Liver (tissue), 3 donors: ENCODE data around the gene PPY.

Source experiments
- ATF3 ChIP-seq: IDR thresholded peaks from 2 replicates; pipeline ENCODE4 v1.6.1; 2016; ENCODE audit warnings: antibody characterized with exemption
- EGR1 ChIP-seq, 2 donors: IDR thresholded peaks; 2 replicates each; pipeline ENCODE4 v1.6.1; 2016 to 2018; ENCODE audit warnings: antibody characterized with exemption in 2 of 2, low read depth in 2 of 2
- FOXA1 ChIP-seq: IDR thresholded peaks from 2 replicates; pipeline ENCODE4 v1.6.1; 2016; ENCODE audit warnings: antibody characterized with exemption
- GABPA ChIP-seq, 2 donors: IDR thresholded peaks in 1 of 2; conservative IDR thresholded peaks in 1 of 2; 2 replicates each; pipeline ENCODE4 v1.6.1; 2016; ENCODE audit warnings: antibody characterized with exemption in 2 of 2, mild to moderate bottlenecking in 1 of 2, moderate library complexity in 1 of 2
- JUND ChIP-seq, 2 donors: IDR thresholded peaks; 2 replicates each; pipeline ENCODE4 v1.6.1; 2016; ENCODE audit warnings: antibody characterized with exemption in 2 of 2
- MAX ChIP-seq: IDR thresholded peaks from 2 replicates; pipeline ENCODE4 v1.6.1; 2016; ENCODE audit warnings: antibody characterized with exemption
- RAD21 ChIP-seq, 2 donors: IDR thresholded peaks; 2 replicates each; pipeline ENCODE4 v1.6.1; 2016; ENCODE audit warnings: antibody characterized with exemption in 2 of 2, mild to moderate bottlenecking in 2 of 2
- RXRA ChIP-seq, 2 donors: IDR thresholded peaks; 2 replicates each; pipeline ENCODE4 v1.6.1; 2017 to 2018; ENCODE audit warnings: antibody characterized with exemption in 2 of 2, mild to moderate bottlenecking in 1 of 2
- SP1 ChIP-seq: IDR thresholded peaks from 2 replicates; pipeline ENCODE4 v1.6.1; 2018; ENCODE audit warnings: antibody characterized with exemption, mild to moderate bottlenecking
- YY1 ChIP-seq: IDR thresholded peaks from 2 replicates; pipeline ENCODE4 v1.6.1; 2016; ENCODE audit warnings: antibody characterized with exemption, mild to moderate bottlenecking
- TF ChIP-seq, protein P1 (sequence below): fragments of 150-350 bp; IDR thresholded peaks from 2 replicates; pipeline ENCODE4 v1.5.1; 2017; ENCODE audit warnings: improper control_type of control experiment, low read depth, low read length; ENCODE audit not compliant: missing input control
- TF ChIP-seq, protein P2 (sequence below): IDR thresholded peaks from 2 replicates; pipeline ENCODE4 v1.6.1; 2016; ENCODE audit warnings: antibody characterized with exemption, mild to moderate bottlenecking
- donor health status: healthy.
- donor health status: healthy.

DNA sequence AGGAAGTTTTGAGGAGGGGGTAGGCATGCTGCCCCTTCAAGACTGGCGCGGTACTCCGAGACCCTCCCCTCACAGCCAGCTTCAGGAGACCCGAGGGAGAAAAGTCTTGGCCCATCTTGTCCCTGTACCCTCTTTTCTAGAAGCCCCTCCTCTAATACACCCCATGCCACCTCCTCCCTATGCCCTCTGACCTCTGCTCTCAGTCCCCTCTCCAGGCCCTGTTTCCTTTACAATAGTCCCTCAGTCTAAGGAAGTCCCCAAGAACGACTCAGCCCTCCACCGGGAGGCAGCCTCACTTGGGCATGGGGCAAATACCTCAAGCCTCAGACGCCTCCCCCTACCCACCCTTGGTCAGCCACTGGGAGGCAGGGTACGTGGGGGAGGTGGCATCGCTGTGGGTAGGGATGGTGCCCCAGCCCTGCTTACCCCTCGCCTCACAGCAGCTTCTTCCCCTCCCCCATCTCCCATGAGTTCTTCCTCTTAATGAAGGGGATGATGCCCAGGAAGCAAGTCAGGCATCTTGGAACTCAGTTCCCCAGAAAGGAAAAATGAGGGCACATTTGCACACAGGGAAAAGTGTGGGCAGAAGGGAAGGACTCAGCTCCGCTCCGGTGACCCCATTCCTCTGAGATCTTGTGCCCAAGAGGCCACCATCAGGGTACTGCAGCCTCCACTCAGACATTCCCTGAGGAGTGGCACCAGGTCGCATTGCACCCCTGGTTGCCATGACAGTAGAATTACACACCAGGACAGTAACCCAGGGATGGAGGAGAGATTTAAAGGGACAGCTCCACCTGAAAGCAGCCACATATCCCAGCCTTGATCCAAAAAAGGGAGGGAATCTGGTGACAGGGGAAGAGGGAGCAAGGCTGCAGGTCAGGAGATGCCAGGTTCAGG lies 41.2 kb downstream of the PPY start:
- TF ChIP-seq, protein P1, sequence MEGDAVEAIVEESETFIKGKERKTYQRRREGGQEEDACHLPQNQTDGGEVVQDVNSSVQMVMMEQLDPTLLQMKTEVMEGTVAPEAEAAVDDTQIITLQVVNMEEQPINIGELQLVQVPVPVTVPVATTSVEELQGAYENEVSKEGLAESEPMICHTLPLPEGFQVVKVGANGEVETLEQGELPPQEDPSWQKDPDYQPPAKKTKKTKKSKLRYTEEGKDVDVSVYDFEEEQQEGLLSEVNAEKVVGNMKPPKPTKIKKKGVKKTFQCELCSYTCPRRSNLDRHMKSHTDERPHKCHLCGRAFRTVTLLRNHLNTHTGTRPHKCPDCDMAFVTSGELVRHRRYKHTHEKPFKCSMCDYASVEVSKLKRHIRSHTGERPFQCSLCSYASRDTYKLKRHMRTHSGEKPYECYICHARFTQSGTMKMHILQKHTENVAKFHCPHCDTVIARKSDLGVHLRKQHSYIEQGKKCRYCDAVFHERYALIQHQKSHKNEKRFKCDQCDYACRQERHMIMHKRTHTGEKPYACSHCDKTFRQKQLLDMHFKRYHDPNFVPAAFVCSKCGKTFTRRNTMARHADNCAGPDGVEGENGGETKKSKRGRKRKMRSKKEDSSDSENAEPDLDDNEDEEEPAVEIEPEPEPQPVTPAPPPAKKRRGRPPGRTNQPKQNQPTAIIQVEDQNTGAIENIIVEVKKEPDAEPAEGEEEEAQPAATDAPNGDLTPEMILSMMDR: no peak
- TF ChIP-seq, protein P2, sequence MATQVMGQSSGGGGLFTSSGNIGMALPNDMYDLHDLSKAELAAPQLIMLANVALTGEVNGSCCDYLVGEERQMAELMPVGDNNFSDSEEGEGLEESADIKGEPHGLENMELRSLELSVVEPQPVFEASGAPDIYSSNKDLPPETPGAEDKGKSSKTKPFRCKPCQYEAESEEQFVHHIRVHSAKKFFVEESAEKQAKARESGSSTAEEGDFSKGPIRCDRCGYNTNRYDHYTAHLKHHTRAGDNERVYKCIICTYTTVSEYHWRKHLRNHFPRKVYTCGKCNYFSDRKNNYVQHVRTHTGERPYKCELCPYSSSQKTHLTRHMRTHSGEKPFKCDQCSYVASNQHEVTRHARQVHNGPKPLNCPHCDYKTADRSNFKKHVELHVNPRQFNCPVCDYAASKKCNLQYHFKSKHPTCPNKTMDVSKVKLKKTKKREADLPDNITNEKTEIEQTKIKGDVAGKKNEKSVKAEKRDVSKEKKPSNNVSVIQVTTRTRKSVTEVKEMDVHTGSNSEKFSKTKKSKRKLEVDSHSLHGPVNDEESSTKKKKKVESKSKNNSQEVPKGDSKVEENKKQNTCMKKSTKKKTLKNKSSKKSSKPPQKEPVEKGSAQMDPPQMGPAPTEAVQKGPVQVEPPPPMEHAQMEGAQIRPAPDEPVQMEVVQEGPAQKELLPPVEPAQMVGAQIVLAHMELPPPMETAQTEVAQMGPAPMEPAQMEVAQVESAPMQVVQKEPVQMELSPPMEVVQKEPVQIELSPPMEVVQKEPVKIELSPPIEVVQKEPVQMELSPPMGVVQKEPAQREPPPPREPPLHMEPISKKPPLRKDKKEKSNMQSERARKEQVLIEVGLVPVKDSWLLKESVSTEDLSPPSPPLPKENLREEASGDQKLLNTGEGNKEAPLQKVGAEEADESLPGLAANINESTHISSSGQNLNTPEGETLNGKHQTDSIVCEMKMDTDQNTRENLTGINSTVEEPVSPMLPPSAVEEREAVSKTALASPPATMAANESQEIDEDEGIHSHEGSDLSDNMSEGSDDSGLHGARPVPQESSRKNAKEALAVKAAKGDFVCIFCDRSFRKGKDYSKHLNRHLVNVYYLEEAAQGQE: no peak
- TF ChIP-seq ATF3 (no peak), EGR1 (IDR thresholded peaks at IDR 0.05; ENCODE audit: low read depth in 2 of 2) (no peak), FOXA1 (no peak), JUND (IDR thresholded peaks at IDR 0.05) (no peak), RXRA (IDR thresholded peaks at IDR 0.05) (no peak), YY1 (no peak), MAX (no peak), GABPA (IDR thresholded peaks at IDR 0.05 in 1 of 2, conservative IDR thresholded peaks at IDR 0.05 in 1 of 2) (no peak), RAD21 (IDR thresholded peaks at IDR 0.05) (no peak), SP1 (no peak)
